Vagina (tissue), 2 donors: Measurements from ENCODE around the gene ARF3. TPM values are rescaled to one million over a fixed set of nuclear protein-coding genes. Genes with fewer than 3 reads are reported as not detected.
"Not testable (repeated sequence)": the region's sequence is repeated elsewhere in the genome, so short reads cannot be mapped to it uniquely, and the experiment has no call there.

Experiments used
- DNase-seq, 2 donors: peaks; one replicate each; pipeline ENCODE4 v3.0.0-alpha.2; 2017; ENCODE audit errors: extremely low spot score in 2 of 2
- H3K27ac ChIP-seq: fragments of 200-600 bp; sonication (generic); one replicate; pipeline ENCODE4 v1.5.1; 2019
- H3K27me3 ChIP-seq: fragments of 200-600 bp; sonication (generic); one replicate; pipeline ENCODE4 v1.5.1; 2019
- H3K36me3 ChIP-seq, 2 donors: fragments of 200-600 bp; sonication (generic); one replicate each; pipeline ENCODE4 v1.5.1; 2017 to 2019
- H3K4me1 ChIP-seq: fragments of 200-600 bp; sonication (generic); one replicate; pipeline ENCODE4 v1.5.1; 2019
- H3K4me3 ChIP-seq, 2 donors: fragments of 200-600 bp; sonication (generic); 1 replicate in 1 of 2; 2 replicates in 1 of 2; pipeline ENCODE4 v1.5.1; 2016 to 2019
- H3K9me3 ChIP-seq: fragments of 200-600 bp; sonication (generic); one replicate; pipeline ENCODE4 v1.5.1; 2019
- POLR2A ChIP-seq, 2 donors: fragments of 450-650 bp; IDR thresholded peaks; one replicate each; pipeline ENCODE4 v1.6.1; 2017; ENCODE audit warnings: antibody characterized with exemption in 2 of 2, mild to moderate bottlenecking in 2 of 2, moderate library complexity in 2 of 2
- POLR2AphosphoS5 ChIP-seq, 2 donors: sonication (generic); formaldehyde crosslinking; IDR thresholded peaks; one replicate each; pipeline ENCODE4 v1.9.0; 2017; ENCODE audit warnings: antibody characterized with exemption in 2 of 2, mild to moderate bottlenecking in 2 of 2, low read depth in 1 of 2; ENCODE audit not compliant: insufficient read depth in 1 of 2
- intact Hi-C: fragments of 100-400 bp; cut with DNase I; formaldehyde crosslinking; loops from one replicate; pipeline ENCODE4 v1.15.1; 2023
- total RNA-seq: library from RNA; depleted of rRNA; stranded (reverse); fragments of >200 nt; gene quantifications from one replicate; pipeline ENCODE4 v1.2.3, GENCODE V29; 2016
- TF ChIP-seq, protein P1 (sequence below), 3 experiments: fragments of 450-650 bp in 2 of 3; fragments of 200-600 bp in 1 of 3; sonication (generic) in 1 of 3; IDR thresholded peaks; one replicate each; pipeline ENCODE4 v1.5.1; 2017 to 2019; ENCODE audit warnings: antibody characterized with exemption in 3 of 3, mild to moderate bottlenecking in 2 of 3, moderate library complexity in 2 of 3

Gene ARF3
- total RNA-seq, 1 donor from 2014 or later, result 56.2 TPM

DNA sequence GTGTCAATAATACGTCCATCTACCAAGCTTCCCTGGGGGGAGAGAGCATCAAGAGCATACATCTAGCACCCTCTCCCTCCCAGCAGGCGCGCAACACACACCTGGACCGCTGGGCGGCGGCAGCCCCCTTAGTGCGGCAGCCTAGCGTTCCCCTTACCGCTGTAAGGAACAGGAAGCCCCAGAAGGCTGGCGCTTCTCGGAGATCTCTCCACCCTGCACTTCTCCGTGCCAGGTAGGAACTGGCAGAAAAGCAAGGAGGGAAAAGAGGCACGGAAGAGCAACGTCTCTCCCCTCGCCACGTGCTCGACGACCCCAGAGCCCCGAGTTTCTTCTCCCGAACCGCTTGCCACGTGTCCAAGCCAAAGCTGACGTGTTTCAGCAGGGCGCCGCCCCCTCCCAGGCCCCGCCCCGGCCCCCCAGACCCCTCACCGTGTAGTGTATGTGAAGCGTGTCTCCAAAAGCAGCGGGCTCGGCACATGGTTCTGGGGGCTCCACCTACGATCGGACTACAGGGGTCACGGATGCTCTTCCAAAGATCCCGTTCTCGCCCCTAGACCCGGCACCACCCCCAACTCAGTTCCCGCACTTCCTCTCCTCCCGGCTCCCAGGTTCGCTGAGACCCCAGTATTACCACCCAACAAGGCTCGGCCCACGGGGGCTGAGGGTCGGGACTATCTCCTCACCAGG lies 32.5 kb downstream of the ARF3 start:
- Histone ChIP-seq H3K36me3 (peaks cover 0 to 4% of the 10 kb centered on the region in 2 donors), H3K9me3 (no peaks in the 10 kb centered on the region), H3K27ac (peak overlapping the region; percentile 88), H3K27me3 (no peaks in the 10 kb centered on the region), H3K4me1 (peaks cover 20% of the 10 kb centered on the region), H3K4me3 (peak overlapping the region; percentile 69 to 99)
- TF ChIP-seq POLR2AphosphoS5 (IDR thresholded peaks at IDR 0.05; ENCODE audit: insufficient read depth in 1 of 2, low read depth in 1 of 2) (no peak), POLR2A (IDR thresholded peaks at IDR 0.05) (no peak)
- TF ChIP-seq, protein P1, sequence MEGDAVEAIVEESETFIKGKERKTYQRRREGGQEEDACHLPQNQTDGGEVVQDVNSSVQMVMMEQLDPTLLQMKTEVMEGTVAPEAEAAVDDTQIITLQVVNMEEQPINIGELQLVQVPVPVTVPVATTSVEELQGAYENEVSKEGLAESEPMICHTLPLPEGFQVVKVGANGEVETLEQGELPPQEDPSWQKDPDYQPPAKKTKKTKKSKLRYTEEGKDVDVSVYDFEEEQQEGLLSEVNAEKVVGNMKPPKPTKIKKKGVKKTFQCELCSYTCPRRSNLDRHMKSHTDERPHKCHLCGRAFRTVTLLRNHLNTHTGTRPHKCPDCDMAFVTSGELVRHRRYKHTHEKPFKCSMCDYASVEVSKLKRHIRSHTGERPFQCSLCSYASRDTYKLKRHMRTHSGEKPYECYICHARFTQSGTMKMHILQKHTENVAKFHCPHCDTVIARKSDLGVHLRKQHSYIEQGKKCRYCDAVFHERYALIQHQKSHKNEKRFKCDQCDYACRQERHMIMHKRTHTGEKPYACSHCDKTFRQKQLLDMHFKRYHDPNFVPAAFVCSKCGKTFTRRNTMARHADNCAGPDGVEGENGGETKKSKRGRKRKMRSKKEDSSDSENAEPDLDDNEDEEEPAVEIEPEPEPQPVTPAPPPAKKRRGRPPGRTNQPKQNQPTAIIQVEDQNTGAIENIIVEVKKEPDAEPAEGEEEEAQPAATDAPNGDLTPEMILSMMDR (IDR thresholded peaks at IDR 0.05), result peak in 1 of 3 experiments; percentile 46
- intact Hi-C loops, result no loop called here
- DNase-seq, result no peak

DNA sequence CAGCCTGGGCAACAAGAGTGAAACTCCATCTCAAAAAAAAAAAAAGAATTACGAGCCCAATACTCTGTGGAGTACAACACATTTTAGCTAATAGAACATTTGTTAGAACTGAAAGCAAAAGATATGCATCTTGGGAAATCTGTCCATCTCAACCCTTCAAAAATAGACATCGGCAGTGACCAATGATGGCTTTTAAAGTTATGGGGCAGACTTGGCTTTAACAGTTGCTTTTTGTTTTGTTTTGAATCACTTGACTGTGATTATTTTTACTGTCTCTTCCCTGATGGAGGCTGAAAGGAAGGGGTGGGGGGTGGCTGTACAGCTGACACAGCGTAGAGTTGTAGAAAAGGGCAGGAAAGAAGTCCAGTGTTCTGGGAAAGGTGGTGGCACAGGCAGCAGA lies 34.2 kb downstream of the ARF3 start:
- H3K27ac ChIP-seq, result no peak overlapping the region
- intact Hi-C loops, result no loop called here

DNA sequence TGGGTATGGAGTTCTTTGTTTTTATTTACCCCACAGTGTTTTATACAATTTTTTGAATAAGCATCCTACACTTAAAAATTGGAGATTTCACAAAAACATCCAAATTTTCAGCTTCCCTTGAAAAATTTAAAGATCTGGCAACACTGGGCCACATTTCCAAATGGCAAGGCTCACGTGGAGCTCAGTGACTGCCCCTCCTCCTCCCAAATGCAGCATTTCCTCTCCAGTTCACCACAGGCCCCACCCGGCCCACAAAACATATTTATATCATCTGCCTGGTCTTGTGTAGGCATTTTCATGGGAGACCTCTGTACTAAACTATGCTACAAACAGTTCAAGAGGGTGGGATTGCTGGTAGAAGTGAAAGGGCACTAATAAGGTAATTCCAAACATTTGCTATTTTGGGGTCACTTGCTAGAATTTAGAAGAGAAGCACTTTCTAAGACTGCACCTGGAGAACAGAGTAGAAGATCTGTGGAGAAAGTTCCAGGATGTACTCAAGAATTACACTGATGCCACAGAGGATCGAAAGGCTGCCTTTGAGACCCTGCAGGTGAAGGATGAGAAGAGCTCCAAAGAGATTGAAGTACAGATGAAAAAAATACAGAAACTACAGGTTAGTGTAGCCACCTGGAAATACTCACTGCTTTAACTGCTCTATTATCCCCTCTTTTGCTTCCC lies 39.3 kb downstream of the ARF3 start:
- Histone ChIP-seq H3K27ac (no peak overlapping the region), H3K9me3 (no peaks in the 10 kb centered on the region), H3K27me3 (no peaks in the 10 kb centered on the region), H3K36me3 (no peaks in the 10 kb centered on the region), H3K4me1 (no peaks in the 10 kb centered on the region), H3K4me3 (no peak overlapping the region)
- intact Hi-C loops, result no loop called here
- DNase-seq, result no peak
- TF ChIP-seq, protein P1 (IDR thresholded peaks at IDR 0.05), result no peak
- no peak for TF ChIP-seq POLR2A (IDR thresholded peaks at IDR 0.05)

More for the DNA sequence above, 34.2 kb downstream of the ARF3 start:
- H3K27me3 ChIP-seq, result no peaks in the 10 kb centered on the region
- DNase-seq, result no peak
- no peaks in the 10 kb centered on the region for H3K9me3 ChIP-seq
- no peak overlapping the region for H3K4me3 ChIP-seq
- H3K4me1 ChIP-seq, result peaks cover 20% of the 10 kb centered on the region
- H3K36me3 ChIP-seq, result no peaks in the 10 kb centered on the region
- TF ChIP-seq, protein P1 (IDR thresholded peaks at IDR 0.05), result no peak

DNA sequence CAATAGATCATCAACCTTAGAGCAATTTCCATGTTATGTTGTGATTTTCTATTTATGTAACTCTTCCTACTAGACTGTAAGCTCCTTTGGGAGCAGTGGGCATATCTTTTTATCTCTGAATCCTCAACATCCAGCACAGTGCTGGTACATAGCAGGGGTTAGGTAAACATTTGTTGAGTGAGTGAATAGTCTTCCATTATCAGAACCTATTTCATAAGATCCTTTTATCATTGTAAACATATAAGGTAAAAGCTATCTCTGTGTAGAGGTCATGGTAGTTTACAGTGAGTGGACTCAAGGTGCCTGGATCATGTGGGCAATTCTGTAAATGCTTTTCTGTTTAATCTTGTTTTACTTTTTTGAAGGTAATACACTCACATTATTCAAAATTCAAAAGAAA lies 47.1 kb downstream of the ARF3 start:
- TF ChIP-seq POLR2A (IDR thresholded peaks at IDR 0.05) (no peak), POLR2AphosphoS5 (IDR thresholded peaks at IDR 0.05; ENCODE audit: insufficient read depth in 1 of 2, low read depth in 1 of 2) (no peak)
- TF ChIP-seq, protein P1 (IDR thresholded peaks at IDR 0.05), result no peak
- intact Hi-C loops, result no loop called here
- no peaks in the 10 kb centered on the region for H3K4me1 ChIP-seq
- DNase-seq, result no peak
- H3K27me3 ChIP-seq, result no peaks in the 10 kb centered on the region
- H3K9me3 ChIP-seq, result no peaks in the 10 kb centered on the region
- H3K27ac ChIP-seq, result no peak overlapping the region
- H3K4me3 ChIP-seq, result no peak overlapping the region
- no peaks in the 10 kb centered on the region for H3K36me3 ChIP-seq

DNA sequence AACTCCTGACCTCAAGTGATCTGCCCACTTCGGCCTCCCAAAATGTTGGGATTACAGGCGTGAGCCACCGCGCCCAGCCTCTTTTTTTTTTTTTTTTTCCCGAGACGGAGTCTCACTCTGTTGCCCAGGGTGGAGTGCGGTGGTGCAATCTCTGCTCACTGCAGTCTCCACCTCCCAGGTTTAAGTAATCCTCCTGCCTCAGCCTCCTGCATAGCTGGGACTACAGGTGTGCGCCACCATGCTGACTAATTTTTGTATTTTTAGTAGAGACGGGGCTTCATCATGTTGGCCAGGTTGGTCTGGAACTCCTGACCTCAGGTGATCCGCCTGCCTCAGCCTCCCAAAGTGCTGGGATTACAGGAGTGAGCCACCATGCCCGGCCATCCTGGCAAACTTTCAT lies 47.6 kb downstream of the ARF3 start:
- H3K27ac ChIP-seq, H3K36me3 ChIP-seq, H3K9me3 ChIP-seq, H3K4me1 ChIP-seq, intact Hi-C loops, H3K27me3 ChIP-seq, H3K4me3 ChIP-seq, DNase-seq: not testable (repeated sequence)
